GM18867 (cell line): Measurements from ENCODE around the gene ZNF185.
A peak's percentile ranks its signal among the peaks of the same experiment; 100 is the strongest.

ENCODE experiments used
- ATAC-seq: cut with Tn5 transposase; IDR thresholded peaks from one replicate; pipeline ENCODE4 v1.9.1; 2021; ENCODE audit warnings: mild to moderate bottlenecking, moderate library complexity; ENCODE audit not compliant: unreplicated experiment

The ZNF185 gene

DNA sequence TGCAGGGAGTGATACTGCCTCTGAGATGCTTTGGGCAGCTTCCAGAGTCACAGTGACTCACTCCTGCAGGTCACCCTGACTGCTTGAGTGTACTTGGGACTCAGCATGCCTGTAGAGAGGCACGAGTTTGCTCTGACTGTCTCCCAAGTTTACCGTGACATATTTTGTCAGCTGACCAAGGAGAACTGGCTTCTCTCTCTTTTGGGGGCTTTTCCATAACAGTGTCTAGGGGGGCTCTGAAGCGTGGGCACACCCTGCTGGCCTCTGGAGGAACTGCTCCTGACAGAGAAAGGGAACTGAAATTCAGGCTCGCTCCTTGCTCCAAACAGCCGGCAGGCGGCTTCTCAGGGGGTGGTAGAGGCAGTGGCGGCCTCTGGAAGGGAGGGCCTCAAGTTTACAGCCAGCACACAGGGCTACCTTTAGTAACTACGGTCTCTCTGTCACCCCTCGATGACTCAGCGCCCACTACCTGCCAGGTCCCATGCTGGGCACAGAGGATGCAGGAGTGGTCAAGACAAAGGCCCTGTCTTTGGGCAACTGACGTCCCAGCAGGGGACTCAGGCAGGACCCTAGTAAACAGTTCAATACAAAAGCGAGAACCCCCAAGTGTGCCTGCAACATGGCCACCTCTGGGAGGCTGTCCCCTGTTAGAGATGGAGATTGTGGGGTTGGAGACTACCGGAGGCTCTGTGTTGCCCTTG lies 17.8 kb downstream of the ZNF185 start:
- ATAC-seq, result peak; percentile 85

DNA sequence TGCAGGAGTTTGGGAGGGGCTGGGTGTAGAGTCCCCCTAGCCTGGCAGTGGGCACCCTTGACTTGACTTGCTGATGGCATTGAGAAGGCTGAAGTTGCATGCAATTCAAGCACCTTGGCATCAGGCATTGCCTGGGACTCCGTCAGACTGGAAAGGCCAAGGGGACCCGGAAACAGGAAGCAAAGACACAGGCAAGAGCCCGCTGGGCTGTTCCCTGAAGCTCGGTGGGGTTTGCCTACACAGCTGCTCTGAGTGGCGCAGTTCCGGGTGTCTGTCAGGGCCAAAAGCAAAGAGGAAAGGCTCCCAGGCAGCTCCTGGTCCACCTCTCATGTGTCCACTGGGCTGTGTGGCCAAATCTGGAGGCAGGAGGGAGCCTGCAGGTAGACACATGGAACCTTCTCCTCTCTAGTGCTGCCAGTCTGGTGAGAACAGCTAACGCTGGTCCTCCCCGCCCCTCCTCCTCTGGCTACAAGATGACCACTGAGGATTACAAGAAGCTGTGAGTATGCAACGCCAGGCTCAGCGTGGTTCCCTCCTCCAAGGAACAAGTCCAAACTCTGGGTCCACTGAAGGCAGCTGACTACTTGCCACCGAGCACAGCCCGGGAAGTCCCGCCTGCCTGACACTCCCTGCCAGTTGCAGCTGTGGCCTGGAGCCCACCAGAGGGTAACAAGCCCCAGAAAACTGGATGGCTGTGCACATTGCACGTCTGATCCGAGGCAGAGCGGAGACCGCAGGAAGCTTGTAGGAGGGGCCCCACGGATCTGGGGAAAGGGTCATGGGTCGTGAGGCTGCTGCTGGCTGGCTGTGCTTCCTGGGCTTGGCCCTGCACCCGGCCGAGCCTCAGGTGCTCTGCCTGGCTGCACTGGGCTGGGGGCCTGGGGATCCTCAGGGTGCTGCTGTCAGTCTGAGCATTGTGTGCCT lies 20.1 kb downstream of the ZNF185 start:
- no peak for ATAC-seq

DNA sequence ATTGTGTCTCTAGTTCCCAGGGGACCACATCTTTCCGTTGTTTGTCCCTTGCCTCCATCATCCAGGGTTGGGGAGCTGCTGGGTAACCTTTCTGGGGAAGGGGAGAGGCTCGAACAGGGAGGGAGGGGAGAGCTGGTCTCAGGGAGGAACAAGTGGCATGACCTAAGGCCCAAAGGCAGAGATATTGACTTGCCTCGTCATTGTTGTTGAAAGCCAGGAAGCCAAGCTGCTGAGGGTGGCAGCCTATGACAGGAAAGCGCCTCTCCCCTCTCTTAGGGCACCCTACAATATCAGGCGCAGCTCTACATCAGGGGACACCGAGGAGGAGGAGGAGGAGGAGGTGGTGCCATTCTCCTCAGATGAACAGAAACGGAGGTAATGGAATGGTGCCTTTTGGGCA lies 20.8 kb downstream of the ZNF185 start:
- ATAC-seq, result no peak

DNA sequence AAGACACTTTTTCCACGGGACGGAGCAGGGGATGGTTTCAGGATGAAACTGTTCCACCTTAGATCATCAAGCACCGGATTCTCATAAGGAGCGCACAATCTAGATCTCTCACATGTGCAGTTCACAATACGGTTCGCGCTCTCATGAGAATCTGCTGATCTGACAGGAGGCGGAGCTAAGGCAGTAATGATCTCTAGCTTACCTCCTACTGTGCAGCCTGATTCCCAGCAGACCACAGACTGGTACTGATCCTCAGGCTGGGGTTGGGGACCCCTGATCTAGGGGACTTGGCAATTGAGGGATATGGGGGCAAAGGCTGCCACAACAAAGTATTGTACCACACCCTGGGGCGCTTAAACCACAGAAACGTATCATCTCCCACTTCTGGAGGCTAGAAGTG lies 25.7 kb downstream of the ZNF185 start:
- ATAC-seq, result no peak

GRCh38 chrX:152925835-152926234 lies 28.0 kb downstream of the ZNF185 start:
- ATAC-seq, result no peak

DNA sequence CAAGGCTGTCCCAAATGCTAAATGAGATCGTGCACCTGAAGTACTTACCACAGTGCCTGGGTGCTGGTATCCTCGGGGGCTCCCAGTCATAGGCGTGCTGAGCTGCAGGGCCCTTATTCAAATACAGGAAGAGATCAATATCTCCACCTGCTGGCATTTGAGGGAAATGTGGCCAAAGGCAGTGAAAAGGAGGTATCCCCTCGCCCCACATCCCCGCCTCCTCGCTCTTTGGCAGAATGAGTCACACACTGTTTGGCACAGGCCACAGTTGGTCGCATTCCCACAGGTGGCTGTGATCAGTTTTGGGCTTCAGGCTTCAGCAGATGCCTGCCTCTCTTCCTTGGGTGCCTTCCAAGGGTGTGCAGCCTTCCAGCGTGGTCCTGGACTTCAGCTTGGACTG lies 28.4 kb downstream of the ZNF185 start:
- ATAC-seq, result peak; percentile 84

DNA sequence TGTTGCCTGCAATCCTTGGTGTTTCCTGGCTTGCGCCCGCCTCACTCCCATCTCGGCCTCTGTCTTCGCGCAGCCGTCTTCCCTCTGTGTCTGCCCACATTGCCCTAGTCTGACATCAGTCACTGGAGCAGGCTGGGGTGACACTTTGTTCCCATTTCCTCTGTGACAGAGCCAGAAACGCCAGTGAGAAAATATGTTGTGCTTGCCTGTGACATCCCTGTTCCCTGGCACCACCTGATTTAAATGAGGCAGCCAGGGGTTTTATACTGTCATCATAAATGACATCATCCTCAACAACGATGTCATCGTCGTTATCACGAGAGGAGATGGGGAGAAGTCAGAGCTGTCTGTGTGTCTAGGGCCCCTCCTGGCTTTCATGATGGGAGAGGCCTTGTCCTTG lies 29.1 kb downstream of the ZNF185 start:
- no peak for ATAC-seq

GRCh38 chrX:152927858-152928760 lies 30.2 kb downstream of the ZNF185 start:
- no peak for ATAC-seq

DNA sequence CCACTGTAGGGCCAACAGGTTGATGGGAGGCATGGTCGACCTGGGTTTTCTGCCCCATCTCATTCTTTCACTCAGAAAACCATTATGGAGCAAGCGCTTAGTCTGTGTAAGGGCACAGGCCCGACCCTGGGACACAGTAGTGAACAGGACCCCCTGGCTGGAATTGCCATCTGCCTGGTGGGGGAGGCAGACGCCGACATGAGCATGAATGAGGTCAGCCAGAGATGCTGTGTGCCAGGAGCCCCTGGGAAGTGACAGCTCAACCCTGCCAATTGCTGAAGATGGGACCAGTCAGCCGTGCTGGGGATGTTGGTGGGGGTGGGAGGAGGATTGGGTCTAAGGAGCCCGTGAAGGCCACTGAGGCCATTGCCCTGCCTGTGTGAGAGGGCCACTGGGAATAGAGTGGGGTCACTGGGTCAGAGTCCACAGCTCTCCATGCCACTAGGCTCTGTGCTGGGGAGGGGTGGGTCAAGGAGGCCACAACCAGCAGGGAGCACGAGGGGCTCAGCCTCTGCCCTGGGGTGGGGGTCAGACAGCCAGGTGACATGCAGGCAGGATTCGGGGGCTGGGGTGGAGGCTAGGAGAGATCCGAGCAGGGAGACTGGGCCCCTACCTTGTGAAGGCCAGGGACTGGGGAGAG lies 31.0 kb downstream of the ZNF185 start:
- ATAC-seq, result no peak

DNA sequence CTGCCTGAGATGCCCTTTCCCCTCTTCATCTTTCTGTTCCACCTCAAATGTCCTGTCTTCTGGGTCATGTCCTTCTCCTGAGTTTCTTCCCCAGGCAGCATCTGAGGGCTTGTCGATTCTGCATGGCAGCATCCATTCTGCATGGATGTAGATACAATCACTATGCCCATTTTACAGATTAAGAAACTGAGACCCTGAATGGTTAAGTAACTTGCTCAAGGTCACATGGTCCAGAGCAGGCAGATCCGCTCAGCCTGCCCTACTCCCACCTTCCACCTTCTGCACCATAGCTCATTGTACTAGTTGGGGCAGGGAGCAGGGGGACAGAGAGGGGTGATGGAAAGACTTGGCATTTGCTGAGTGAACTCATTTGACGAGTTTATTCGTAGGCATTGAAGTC lies 32.0 kb downstream of the ZNF185 start:
- ATAC-seq, result no peak

GRCh38 chrX:152930516-152930915 lies 32.6 kb downstream of the ZNF185 start:
- no peak for ATAC-seq

DNA sequence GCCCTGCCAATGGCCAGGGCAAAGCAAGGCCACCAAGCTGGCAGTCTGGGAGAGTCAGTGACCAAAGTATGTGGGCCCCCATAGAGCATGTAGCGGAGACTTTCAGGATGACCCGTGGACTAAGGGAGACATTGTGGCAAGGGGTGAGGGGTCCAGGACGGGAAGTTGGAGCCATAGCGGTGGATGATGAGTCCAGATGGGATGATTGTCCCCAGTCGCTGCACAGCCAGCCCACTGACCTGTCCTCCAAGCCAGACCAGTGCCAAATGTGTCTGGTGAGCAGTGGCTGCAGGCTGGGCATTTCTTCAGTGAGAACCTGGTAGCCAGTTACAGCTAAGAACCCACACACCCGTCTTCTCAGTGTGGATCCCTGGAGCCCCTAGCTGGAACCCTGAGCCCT lies 34.3 kb downstream of the ZNF185 start:
- ATAC-seq, result no peak

DNA sequence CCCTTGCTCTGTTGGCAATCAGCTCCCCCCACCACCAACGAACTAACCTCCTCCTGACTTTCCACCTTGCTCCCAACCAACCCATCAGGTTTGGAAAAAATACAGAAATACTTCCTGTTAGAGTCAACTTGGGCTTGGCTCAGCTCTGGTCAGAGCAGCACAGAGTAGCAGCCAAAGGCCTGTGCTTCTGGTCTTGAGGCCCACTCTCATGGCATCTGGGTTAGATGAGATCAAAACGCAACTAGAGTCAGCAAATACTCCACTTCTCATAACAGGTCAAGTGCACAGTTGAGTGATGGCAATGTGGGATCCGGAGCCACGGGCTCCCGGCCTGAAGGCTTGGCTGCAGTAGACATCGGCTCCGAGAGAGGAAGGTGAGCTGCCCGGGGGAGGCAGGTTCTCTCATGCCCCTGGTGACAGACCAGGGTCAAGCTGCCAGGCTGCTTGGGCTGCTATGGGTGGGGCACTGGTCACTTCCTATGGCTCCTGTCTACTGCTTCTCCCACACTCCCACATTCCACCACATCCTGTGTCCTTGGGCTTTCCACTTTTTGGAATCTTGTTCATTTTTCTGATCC lies 34.8 kb downstream of the ZNF185 start:
- no peak for ATAC-seq

DNA sequence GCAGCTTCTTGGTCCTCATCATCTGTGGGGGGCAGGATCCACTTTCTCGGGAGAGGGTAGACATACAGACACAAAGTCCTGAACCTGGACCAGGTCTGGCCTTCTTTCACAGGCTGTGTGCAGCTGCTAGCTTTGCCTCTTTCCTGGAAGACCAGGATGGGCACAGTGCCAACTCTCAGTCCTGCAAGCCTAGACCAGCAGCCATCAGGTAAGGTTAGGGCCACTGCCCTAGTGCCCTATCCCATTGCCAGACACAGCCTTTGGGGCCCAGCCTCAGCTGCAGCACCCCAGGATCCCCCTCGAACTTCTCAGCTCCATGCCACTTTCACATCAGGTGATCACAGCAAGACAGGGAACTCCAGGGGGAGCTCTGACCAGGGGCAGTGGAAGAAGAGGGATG lies 38.4 kb downstream of the ZNF185 start:
- ATAC-seq, result no peak

GRCh38 chrX:152937236-152937635 lies 39.4 kb downstream of the ZNF185 start:
- ATAC-seq, result no peak

GRCh38 chrX:152941328-152942076 lies 43.6 kb downstream of the ZNF185 start:
- peak; percentile 90 for ATAC-seq

- no peak for ATAC-seq
These were observed 44.2 kb downstream of the ZNF185 start for GRCh38 chrX:152942077-152942442.

GRCh38 chrX:152943826-152944225 lies 46.0 kb downstream of the ZNF185 start:
- no peak for ATAC-seq
